ENCODE measurements around the gene IL11.

DNA sequence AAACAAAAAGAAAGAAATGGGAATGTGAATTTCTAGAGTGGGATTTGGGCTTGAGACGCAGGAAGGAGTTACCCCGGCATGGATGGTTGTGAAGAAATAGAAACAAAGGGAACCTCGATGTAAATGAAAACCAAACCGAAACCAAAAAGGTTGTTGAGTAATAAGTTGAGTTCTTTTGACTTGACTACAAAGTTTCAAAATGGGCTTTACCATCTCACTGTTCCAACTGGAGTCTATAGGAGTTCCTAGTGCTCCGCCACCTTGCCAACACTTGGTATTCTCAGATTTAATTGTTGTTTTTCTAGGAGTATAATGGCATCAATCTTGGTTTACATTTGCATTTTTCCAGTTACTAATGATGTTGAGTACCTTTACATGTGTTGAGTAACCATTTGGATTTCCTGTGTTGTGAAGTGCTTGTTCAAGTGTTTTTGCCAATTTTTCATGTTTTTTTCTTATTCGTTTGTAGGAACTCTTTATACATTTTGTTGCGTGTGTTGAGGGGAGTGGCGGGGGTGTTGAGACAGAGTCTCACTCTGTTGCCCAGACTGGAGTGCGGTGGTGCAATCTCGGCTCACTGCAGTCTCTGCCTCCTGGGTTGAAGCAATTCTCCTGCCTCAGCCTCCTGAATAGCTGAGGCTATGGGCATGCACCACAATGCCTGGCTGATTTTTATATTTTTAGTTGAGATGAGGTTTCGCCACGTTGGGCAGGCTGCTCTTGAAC, 28.1 kb upstream of the IL11 start:
- TF ChIP-seq, protein P1, sequence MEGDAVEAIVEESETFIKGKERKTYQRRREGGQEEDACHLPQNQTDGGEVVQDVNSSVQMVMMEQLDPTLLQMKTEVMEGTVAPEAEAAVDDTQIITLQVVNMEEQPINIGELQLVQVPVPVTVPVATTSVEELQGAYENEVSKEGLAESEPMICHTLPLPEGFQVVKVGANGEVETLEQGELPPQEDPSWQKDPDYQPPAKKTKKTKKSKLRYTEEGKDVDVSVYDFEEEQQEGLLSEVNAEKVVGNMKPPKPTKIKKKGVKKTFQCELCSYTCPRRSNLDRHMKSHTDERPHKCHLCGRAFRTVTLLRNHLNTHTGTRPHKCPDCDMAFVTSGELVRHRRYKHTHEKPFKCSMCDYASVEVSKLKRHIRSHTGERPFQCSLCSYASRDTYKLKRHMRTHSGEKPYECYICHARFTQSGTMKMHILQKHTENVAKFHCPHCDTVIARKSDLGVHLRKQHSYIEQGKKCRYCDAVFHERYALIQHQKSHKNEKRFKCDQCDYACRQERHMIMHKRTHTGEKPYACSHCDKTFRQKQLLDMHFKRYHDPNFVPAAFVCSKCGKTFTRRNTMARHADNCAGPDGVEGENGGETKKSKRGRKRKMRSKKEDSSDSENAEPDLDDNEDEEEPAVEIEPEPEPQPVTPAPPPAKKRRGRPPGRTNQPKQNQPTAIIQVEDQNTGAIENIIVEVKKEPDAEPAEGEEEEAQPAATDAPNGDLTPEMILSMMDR (IDR thresholded peaks at IDR 0.05): no peak
- no peak for TF ChIP-seq POLR2A (IDR thresholded peaks at IDR 0.05)
- TF ChIP-seq POLR2AphosphoS5 (IDR thresholded peaks at IDR 0.05): no peak
- TF ChIP-seq EP300 (IDR thresholded peaks at IDR 0.05): no peak

Data from gastroesophageal sphincter (tissue), 3 donors.